HepG2 (cell line): Measurements from ENCODE around the gene DOK4. TPM values are rescaled to one million over a fixed set of nuclear protein-coding genes. Genes with fewer than 3 reads are reported as not detected.

Experiments used
- ATAC-seq: fragments of 200-7000 bp; cut with Tn5 transposase; 3 replicates; pipeline ENCODE4 v1.9.1; 2020; ENCODE audit warnings: mild to moderate bottlenecking, moderate library complexity
- BruUV-seq: library from RNA; stranded (reverse); fragments of 400-500 nt; replicated peaks from 2 replicates; lab custom pipeline; 2021; lab: Mats Ljungman, UMichigan
- CTCF ChIA-PET: fragments of 300-600 bp; formaldehyde crosslinking; extraction: SDS; loops from one replicate; lab custom pipeline; 2021; ENCODE audit warnings: low total read pairs, inconsistent platforms, low intra/inter-chr PET ratio; lab: Yijun Ruan, JAX
- POLR2A ChIA-PET: fragments of 350-600 bp; sonication (Branson Sonifier 250); formaldehyde crosslinking; loops from one replicate; lab custom pipeline; 2020; ENCODE audit warnings: antibody characterized with exemption, inconsistent platforms; lab: Yijun Ruan, JAX
- DNase-seq: peaks from one replicate; pipeline ENCODE4 v3.0.0-alpha.2; 2015; ENCODE audit warnings: low spot score
- FAIRE-seq: peaks from 3 replicates; lab custom pipeline; 2011; peaks lifted over from hg19 to GRCh38; lab: Jason Lieb, UNC
- H2AFZ ChIP-seq: one replicate; pipeline ENCODE4 v1.6.1; 2011; ENCODE audit warnings: low read length, inconsistent platforms
- H3K27ac ChIP-seq: fragments of 300-600 bp; 3 replicates; pipeline ENCODE4 v1.8.0; 2011; ENCODE audit warnings: mixed run types, mild to moderate bottlenecking, mixed read lengths, low read length, inconsistent platforms; ENCODE audit not compliant: insufficient read depth; ENCODE audit errors: extremely low read length
- H3K27me3 ChIP-seq, 2 experiments: fragments of 200-600 bp in 1 of 2; 2 replicates in 1 of 2; 3 replicates in 1 of 2; pipeline versions ENCODE4 v1.6.0 to v1.8.0; 2011; ENCODE audit warnings: low read length in 2 of 2, mild to moderate bottlenecking in 2 of 2, moderate library complexity in 2 of 2, inconsistent platforms in 1 of 2; ENCODE audit not compliant: insufficient read depth in 2 of 2, control insufficient read depth in 1 of 2
- H3K36me3 ChIP-seq, 2 experiments: fragments of 200-600 bp in 1 of 2; replicated peaks in 1 of 2; 2 replicates in 1 of 2; 3 replicates in 1 of 2; pipeline versions ENCODE4 v1.5.1 to v1.8.0; 2011; ENCODE audit warnings: low read length in 2 of 2, inconsistent platforms in 1 of 2; ENCODE audit not compliant: insufficient read depth in 2 of 2, control insufficient read depth in 1 of 2
- H3K4me1 ChIP-seq: 2 replicates; pipeline ENCODE4 v1.5.1; 2012; ENCODE audit warnings: low read length, inconsistent platforms; ENCODE audit not compliant: insufficient read depth
- H3K4me2 ChIP-seq: 2 replicates; pipeline ENCODE4 v1.6.0; 2011; ENCODE audit warnings: low read depth, low read length, inconsistent platforms
- H3K4me3 ChIP-seq, 3 experiments: fragments of 200-600 bp in 1 of 3; sonication (generic), shearing (Covaris generic) in 1 of 3; replicated peaks in 1 of 3; 2 replicates each; pipeline ENCODE4 v1.5.1; 2011 to 2016; ENCODE audit warnings: low read length in 3 of 3, inconsistent platforms in 2 of 3, low read depth in 2 of 3, mild to moderate bottlenecking in 2 of 3, control low read depth in 1 of 3, mixed read lengths in 1 of 3; ENCODE audit not compliant: insufficient read depth in 1 of 3
- H3K79me2 ChIP-seq: one replicate; pipeline ENCODE4 v1.6.1; 2011; ENCODE audit warnings: low read length, inconsistent platforms; ENCODE audit not compliant: insufficient read depth
- H3K9ac ChIP-seq: 2 replicates; pipeline ENCODE4 v1.6.0; 2011; ENCODE audit warnings: mild to moderate bottlenecking, low read depth, low read length, inconsistent platforms; ENCODE audit not compliant: insufficient read depth
- H3K9me3 ChIP-seq: 2 replicates; pipeline ENCODE4 v1.5.1; 2012; ENCODE audit warnings: mild to moderate bottlenecking, low read length
- H4K20me1 ChIP-seq: 2 replicates; pipeline ENCODE4 v1.6.0; 2011; ENCODE audit warnings: inconsistent platforms, mild to moderate bottlenecking, low read length, moderate library complexity; ENCODE audit not compliant: insufficient read depth
- ARID2 ChIP-seq: sonication (generic); formaldehyde crosslinking; IDR thresholded peaks from 2 replicates; pipeline ENCODE4 v1.8.1; 2022; ENCODE audit warnings: mild to moderate bottlenecking, missing genetic modification reagents, borderline replicate concordance
- EZH2 ChIP-seq: conservative IDR thresholded peaks from 2 replicates; pipeline ENCODE4 v1.6.1; 2012; ENCODE audit warnings: mild to moderate bottlenecking, low read depth, low read length, moderate library complexity
- GATAD1 ChIP-seq: IDR thresholded peaks from 2 replicates; pipeline ENCODE4 v1.6.1; 2016; ENCODE audit warnings: missing genetic modification reagents, missing compliant biosample characterization
- HNF1B ChIP-seq: sonication (generic); formaldehyde crosslinking; IDR thresholded peaks from 2 replicates; pipeline ENCODE4 v1.5.1; 2020; ENCODE audit warnings: mild to moderate bottlenecking, moderate library complexity, missing genetic modification reagents
- MLLT10 ChIP-seq: sonication (generic); formaldehyde crosslinking; IDR thresholded peaks from 2 replicates; pipeline ENCODE4 v1.4.0; 2020; ENCODE audit warnings: missing genetic modification reagents
- PRDM4 ChIP-seq: sonication (generic); formaldehyde crosslinking; IDR thresholded peaks from 2 replicates; pipeline ENCODE4 v1.9.0; 2021; ENCODE audit warnings: missing genetic modification reagents, borderline replicate concordance
- RBFOX2 ChIP-seq: fragments of 200-400 bp; formaldehyde crosslinking; IDR thresholded peaks from 2 replicates; pipeline ENCODE4 v1.6.1; 2017; ENCODE audit warnings: low read depth, mild to moderate bottlenecking, low read length
- TCF7 ChIP-seq: sonication (generic); IDR thresholded peaks from 2 replicates; pipeline ENCODE4 v1.6.1; 2016; ENCODE audit warnings: antibody characterized with exemption, low read depth
- TEAD3 ChIP-seq: optimal IDR thresholded peaks from 2 replicates; pipeline ENCODE3; 2016; ENCODE audit warnings: borderline replicate concordance
- ZIK1 ChIP-seq: sonication (generic); formaldehyde crosslinking; IDR thresholded peaks from 2 replicates; pipeline ENCODE4 v1.5.0; 2020; ENCODE audit warnings: mild to moderate bottlenecking, low read depth, missing genetic modification reagents, borderline replicate concordance
- ZNF101 ChIP-seq: sonication (generic); formaldehyde crosslinking; IDR thresholded peaks from 2 replicates; pipeline ENCODE4 v1.4.0; 2020; ENCODE audit warnings: mild to moderate bottlenecking, low read depth, missing genetic modification reagents, borderline replicate concordance
- ZNF263 ChIP-seq: sonication (generic); formaldehyde crosslinking; IDR thresholded peaks from 2 replicates; pipeline ENCODE4 v1.4.0; 2020; ENCODE audit warnings: missing genetic modification reagents
- ZNF264 ChIP-seq: sonication (generic); formaldehyde crosslinking; IDR thresholded peaks from 2 replicates; pipeline ENCODE4 v1.4.0; 2020; ENCODE audit warnings: missing genetic modification reagents
- ZNF460 ChIP-seq: sonication (generic); formaldehyde crosslinking; IDR thresholded peaks from 2 replicates; pipeline ENCODE4 v1.5.1; 2020; ENCODE audit warnings: missing genetic modification reagents, mild to moderate bottlenecking, borderline replicate concordance
- ZSCAN20 ChIP-seq: sonication (generic); formaldehyde crosslinking; IDR thresholded peaks from 2 replicates; pipeline ENCODE4 v1.4.0; 2020; ENCODE audit warnings: missing genetic modification reagents, mild to moderate bottlenecking, borderline replicate concordance
- WGBS: methylation state at CpG from one replicate; pipeline ENCODE4 v1.1.6; 2017; ENCODE audit warnings: low lambda C conversion rate; 5-methylcytosine and 5-hydroxymethylcytosine counted together
- in situ Hi-C: cut with HindIII; loops from 2 replicates; pipeline ENCODE4 v1.10.0; 2017; ENCODE audit warnings: low pct_unique_long_range_greater_than_20kb; ENCODE audit not compliant: extremely low pct_ligation_motif_present
- intact Hi-C: fragments of 100-400 bp; cut with micrococcal nuclease; formaldehyde crosslinking; loops from one replicate; pipeline ENCODE4 v1.10.0; 2022; ENCODE audit not compliant: unreplicated experiment
- polyA plus RNA-seq, 8 experiments: library from polyadenylated mRNA; depleted of rRNA in 3 of 8; stranded (reverse) in 7 of 8; unstranded in 1 of 8; fragments of >200 nt; fragmentation: Illumina TruSeq in 4 of 8; extraction: Trizol in 4 of 8; gene quantifications; 2 replicates each; pipeline versions ENCODE4 v1.2.1 to v1.2.3, GENCODE V29; 2011 to 2016; ENCODE audit warnings: low read depth in 4 of 8, missing spikeins in 1 of 8, mixed read lengths in 1 of 8; ENCODE audit not compliant: insufficient read depth in 1 of 8
- total RNA-seq, 5 experiments: library from RNA; depleted of rRNA; stranded (reverse); fragments of >200 nt; fragmentation: Illumina TruSeq; extraction: Trizol; gene quantifications; 2 replicates each; pipeline ENCODE4 v1.2.3, GENCODE V29; 2016; ENCODE audit warnings: low read depth in 1 of 5
- TF ChIP-seq, protein P1 (sequence below): IDR thresholded peaks from 2 replicates; pipeline ENCODE4 v1.6.1; 2016; ENCODE audit warnings: low read depth, missing genetic modification reagents, missing compliant biosample characterization

Gene DOK4
- total and polyA plus RNA-seq, 2 of the 13 experiments (the other 11 are each of a cell fraction or from before 2014, with no cell fraction given) = 52.7 to 70.0 TPM

DNA sequence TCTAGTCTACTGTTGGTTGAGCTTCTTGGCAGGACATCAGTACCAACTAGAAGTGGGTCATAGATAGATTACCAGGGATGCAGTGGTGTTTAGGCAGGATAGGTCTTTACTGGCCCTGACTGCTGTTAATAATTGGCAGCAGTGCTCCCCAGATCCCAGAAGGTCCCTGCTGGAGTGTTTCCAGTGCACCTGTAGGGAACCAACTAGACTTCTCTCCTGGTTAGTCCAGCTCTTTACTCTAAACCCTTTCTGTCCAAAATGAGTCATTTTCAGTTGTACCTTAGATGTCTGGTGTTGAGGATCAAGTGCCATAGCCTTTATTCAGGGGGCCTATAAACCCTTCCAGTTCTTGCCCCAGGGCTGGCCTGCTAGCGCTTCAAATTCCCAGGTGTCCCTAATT is 15.1 kb downstream of the DOK4 start:
- CTCF ChIA-PET = no interaction called here
- ATAC-seq (peak; percentile 2; the same call in 1 of the 3 replicates), FAIRE-seq (peak; percentile 26), DNase-seq (no peak)
- H3K27ac ChIP-seq = peak overlapping the region; percentile 82
- H3K4me2 ChIP-seq = peak overlapping the region; percentile 55
- H3K79me2 ChIP-seq = peaks cover under 1% of the 10 kb centered on the region
- H3K36me3 ChIP-seq = peaks cover 43 to 75% of the 10 kb centered on the region in 2 experiments
- peaks cover 54% of the 10 kb centered on the region for H3K4me1 ChIP-seq
- H2AFZ ChIP-seq = no peak overlapping the region
- 93% methylated on average over 1 of the region's 1 CpG for WGBS
- no peak overlapping the region for H3K4me3 ChIP-seq
- no peaks in the 10 kb centered on the region for H3K9me3 ChIP-seq
- H3K27me3 ChIP-seq = no peaks in the 10 kb centered on the region
- H4K20me1 ChIP-seq = peaks cover 3% of the 10 kb centered on the region; the same call in 1 of the 2 replicates
- in situ Hi-C loops = no loop called here
- POLR2A ChIA-PET = interaction anchor here (0.9 to 5.6 kb wide), 14 partner anchors 9 to 264 kb away, joined by 3 to 147 read pairs (median 10); partner anchors contain the start of genes CIAPIN1, COQ9, CX3CL1 and DOK4
- TSS peak; percentile 40 for BruUV-seq
- H3K9ac ChIP-seq = peak overlapping the region; percentile 35; the same call in 1 of the 2 replicates
- intact Hi-C loops = no loop called here
- TF ChIP-seq HNF1B (CRISPR knock-in tag) = 0 out of 2 replicates have a peak, but pooled peaks have one; percentile 9
- TF ChIP-seq ZSCAN20 (CRISPR knock-in tag) = no peak
- no peak for TF ChIP-seq EZH2
- TF ChIP-seq TEAD3 (CRISPR knock-in tag) = peak; percentile 30
- no peak for TF ChIP-seq ZIK1 (CRISPR knock-in tag)
- TF ChIP-seq GATAD1 (CRISPR knock-in tag) = no peak
- no peak for TF ChIP-seq MLLT10 (CRISPR knock-in tag)
- TF ChIP-seq PRDM4 (CRISPR knock-in tag) = no peak
- no peak for TF ChIP-seq ZNF264 (CRISPR knock-in tag)
- TF ChIP-seq, protein P1, sequence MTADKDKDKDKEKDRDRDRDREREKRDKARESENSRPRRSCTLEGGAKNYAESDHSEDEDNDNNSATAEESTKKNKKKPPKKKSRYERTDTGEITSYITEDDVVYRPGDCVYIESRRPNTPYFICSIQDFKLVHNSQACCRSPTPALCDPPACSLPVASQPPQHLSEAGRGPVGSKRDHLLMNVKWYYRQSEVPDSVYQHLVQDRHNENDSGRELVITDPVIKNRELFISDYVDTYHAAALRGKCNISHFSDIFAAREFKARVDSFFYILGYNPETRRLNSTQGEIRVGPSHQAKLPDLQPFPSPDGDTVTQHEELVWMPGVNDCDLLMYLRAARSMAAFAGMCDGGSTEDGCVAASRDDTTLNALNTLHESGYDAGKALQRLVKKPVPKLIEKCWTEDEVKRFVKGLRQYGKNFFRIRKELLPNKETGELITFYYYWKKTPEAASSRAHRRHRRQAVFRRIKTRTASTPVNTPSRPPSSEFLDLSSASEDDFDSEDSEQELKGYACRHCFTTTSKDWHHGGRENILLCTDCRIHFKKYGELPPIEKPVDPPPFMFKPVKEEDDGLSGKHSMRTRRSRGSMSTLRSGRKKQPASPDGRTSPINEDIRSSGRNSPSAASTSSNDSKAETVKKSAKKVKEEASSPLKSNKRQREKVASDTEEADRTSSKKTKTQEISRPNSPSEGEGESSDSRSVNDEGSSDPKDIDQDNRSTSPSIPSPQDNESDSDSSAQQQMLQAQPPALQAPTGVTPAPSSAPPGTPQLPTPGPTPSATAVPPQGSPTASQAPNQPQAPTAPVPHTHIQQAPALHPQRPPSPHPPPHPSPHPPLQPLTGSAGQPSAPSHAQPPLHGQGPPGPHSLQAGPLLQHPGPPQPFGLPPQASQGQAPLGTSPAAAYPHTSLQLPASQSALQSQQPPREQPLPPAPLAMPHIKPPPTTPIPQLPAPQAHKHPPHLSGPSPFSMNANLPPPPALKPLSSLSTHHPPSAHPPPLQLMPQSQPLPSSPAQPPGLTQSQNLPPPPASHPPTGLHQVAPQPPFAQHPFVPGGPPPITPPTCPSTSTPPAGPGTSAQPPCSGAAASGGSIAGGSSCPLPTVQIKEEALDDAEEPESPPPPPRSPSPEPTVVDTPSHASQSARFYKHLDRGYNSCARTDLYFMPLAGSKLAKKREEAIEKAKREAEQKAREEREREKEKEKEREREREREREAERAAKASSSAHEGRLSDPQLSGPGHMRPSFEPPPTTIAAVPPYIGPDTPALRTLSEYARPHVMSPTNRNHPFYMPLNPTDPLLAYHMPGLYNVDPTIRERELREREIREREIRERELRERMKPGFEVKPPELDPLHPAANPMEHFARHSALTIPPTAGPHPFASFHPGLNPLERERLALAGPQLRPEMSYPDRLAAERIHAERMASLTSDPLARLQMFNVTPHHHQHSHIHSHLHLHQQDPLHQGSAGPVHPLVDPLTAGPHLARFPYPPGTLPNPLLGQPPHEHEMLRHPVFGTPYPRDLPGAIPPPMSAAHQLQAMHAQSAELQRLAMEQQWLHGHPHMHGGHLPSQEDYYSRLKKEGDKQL (CRISPR knock-in tag) = no peak
- TF ChIP-seq ARID2 = no peak
- 0 out of 2 replicates have a peak, but pooled peaks have one; percentile 32 for TF ChIP-seq RBFOX2
- no peak for TF ChIP-seq ZNF101 (CRISPR knock-in tag)
- no peak for TF ChIP-seq ZNF460 (CRISPR knock-in tag)
- TF ChIP-seq TCF7 = no peak
- peak; percentile 80 for TF ChIP-seq ZNF263 (CRISPR knock-in tag)
